Measurements from ENCODE around the gene LAMA4.

The LAMA4 gene, protein sequence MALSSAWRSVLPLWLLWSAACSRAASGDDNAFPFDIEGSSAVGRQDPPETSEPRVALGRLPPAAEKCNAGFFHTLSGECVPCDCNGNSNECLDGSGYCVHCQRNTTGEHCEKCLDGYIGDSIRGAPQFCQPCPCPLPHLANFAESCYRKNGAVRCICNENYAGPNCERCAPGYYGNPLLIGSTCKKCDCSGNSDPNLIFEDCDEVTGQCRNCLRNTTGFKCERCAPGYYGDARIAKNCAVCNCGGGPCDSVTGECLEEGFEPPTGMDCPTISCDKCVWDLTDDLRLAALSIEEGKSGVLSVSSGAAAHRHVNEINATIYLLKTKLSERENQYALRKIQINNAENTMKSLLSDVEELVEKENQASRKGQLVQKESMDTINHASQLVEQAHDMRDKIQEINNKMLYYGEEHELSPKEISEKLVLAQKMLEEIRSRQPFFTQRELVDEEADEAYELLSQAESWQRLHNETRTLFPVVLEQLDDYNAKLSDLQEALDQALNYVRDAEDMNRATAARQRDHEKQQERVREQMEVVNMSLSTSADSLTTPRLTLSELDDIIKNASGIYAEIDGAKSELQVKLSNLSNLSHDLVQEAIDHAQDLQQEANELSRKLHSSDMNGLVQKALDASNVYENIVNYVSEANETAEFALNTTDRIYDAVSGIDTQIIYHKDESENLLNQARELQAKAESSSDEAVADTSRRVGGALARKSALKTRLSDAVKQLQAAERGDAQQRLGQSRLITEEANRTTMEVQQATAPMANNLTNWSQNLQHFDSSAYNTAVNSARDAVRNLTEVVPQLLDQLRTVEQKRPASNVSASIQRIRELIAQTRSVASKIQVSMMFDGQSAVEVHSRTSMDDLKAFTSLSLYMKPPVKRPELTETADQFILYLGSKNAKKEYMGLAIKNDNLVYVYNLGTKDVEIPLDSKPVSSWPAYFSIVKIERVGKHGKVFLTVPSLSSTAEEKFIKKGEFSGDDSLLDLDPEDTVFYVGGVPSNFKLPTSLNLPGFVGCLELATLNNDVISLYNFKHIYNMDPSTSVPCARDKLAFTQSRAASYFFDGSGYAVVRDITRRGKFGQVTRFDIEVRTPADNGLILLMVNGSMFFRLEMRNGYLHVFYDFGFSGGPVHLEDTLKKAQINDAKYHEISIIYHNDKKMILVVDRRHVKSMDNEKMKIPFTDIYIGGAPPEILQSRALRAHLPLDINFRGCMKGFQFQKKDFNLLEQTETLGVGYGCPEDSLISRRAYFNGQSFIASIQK (N-terminal part only)

DNA sequence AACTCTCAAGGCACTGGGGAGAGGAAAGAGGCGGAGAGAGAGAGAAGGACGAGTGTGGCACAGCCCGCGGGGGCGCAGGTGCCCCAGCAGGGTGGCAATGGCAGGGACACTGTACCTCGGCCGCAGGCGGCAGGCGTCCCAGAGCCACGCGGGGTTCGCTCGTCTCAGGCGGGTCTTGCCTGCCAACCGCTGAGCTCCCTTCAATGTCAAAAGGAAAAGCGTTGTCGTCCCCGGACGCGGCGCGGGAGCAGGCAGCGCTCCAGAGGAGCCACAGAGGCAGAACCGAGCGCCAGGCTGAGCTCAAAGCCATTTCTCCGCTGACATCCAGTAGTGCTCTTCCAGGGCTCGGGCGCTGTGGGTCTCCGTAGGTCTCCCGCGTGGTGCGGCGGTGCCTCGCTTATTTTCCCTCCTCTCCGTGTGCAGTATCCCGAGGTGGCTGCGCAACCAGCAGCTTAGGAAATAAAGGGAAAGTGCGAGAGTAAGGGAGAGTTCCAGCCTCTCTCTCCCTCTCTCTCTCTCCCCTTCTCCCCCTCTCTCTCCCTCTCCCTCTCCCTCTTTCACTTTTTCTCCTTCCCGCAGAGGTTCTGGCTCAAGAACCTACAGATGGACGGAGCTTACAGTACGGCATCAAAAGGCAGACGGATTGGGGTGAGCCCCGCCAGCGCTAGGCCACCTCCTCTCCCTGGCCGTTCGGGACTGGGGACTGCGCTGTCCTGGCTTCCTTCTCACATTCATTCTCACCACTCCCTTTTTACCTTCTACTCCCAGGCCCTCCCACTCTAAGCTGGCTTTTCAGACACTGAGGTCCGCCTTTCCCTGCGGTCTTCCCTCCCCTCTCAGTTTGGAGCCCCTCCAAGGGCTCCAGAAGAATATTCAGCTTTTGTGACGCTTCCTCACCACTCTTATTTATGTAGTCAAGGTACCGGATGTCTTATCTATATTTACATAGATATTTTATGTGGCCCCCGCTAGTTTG, at the start of gene LAMA4:
TSS of gene LAMA4 (minus strand) at position 727 of the 976 bp plus-strand sequence. CDS start at position 310, 417 bp downstream.
- DNase-seq: no peak

DNA sequence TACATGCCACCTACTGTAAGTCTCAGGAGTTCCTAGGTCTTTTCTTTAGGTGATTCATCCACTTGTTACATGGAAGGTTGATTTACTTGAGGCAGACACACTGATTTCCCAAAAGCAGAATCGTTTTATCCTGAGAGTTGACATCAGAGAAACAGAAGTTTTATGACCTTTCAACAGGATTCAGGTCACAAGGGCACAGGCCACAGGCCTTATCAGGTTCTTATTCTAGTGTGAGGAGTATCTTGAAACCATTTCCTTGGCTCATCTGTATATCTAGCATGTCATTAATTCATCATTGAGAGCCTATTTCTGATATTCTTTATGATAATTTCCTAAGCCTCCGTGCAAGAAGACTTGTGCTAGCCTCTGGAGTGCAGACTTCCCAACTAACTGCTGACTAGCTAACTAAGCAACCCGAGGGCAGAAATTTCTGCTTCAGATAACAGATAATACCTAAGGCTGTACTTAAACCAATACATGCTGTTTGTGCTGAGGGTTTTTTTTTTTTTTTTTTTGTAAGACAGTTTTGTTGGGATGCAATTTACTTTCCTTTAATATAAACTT, 47.9 kb upstream of the LAMA4 start:
- DNase-seq: no peak

DNA sequence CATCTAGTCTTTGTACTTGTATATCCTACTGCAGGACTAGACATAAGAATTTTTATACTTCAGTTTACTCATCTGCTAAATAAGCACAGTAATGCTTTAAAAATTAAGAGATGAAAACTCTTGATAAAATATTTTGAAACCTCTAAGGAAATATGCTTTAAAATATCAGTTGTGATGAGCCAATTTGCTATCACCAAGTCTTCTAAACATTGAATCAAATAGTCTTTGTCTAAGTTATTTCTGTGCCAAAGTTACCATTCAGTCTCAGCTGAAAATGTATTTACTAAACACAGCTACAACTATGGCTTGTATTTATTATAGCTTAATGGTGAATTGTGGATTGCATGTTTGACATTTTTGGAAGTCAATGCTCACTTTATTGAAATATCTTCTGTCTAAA, 46.5 kb upstream of the LAMA4 start:
- no peak for DNase-seq

DNA sequence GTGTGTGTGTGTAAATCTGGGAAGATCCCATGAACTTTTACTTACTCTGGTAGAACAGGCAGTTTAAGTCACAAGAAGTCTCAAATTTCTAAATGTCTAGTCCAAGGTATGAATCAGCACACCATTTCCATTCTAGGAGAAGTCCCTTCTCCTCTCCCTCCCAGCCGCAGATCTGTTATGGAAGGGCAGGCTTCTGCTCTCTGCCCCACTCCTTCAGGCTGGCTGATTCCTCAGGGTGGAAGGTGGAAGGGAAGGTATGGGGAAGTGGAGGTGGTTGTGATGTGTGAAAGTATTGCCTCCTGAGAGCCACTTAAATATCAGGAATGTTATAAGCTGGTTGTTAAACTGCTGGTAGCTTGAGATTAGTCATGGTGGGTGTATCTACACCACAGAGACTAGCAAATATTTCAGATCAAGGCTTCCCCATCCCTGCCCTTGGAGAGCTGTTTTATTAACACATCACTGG, 44.5 kb upstream of the LAMA4 start:
- no peak for DNase-seq

DNA sequence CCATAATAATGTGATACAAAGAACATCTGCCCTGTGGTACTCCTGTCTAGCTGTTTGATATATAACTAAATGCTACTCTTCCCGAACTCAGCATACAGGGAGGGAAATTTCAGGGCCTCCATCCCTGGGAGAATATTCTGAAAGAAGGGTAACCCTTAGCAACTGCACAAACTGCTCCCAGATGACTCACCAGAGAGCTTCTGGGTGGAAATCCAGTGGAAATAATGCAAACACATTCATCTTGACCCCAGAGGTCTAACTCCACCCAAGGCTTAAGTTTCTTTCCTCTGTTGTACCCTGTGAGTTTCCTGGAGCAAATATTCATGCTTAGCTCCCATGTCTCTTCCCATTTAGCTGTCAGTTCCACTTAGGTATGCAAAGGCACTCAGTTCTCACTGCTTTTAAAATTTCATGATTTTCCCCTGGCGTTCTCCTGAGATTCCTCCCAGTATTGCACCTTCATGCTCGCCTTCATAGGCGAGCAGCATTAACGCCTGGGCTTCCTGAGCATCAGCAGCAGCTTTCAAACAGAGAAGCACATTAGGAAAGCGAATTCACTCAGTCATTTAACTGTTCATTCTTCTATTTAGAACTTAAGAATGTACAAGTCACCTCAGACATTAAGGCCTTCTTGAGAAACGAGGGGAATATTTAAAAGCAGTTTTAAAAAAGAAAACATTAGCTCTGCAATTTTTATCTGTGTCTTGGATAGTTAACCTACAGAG, 43.8 kb upstream of the LAMA4 start:
- DNase-seq: no peak

DNA sequence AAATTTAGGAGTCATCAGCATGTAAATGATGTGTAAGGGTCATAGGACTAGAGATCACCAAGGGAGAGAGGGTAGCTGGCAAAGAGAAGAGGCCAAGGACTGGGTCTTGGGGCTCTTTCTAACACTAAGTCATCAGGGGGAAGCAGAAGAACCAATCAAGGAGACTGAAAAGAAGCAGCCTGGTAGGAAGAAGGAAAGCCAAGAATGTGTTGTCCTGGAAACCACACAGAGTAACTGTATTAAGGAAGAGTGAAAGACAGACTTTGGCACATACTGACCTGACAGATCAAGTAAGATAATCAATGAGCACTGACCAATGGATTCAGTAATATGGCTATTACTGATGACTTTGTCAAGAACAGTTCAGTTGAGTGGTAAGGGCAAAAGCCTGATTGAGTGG, 42.3 kb upstream of the LAMA4 start:
- DNase-seq: no peak

DNA sequence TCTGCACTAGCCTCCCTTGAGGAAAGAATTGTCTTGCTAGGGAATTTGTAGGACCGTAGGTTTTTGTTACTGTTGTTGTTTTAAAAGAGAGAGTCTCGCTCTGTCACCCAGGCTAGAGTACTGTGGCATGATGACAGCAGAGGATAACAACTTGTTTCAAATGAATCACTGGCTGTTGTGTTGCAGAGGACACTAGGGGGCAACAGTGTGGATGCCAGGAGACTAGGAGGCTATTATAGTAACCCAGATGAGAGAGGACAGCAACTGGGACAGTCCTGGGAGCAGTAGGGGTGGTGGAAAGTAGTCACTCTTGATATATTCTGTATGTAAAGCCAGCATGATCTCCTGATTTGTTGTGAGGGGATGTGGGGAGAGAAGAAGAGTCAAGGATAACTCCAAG, 41.8 kb upstream of the LAMA4 start:
- no peak for DNase-seq

DNA sequence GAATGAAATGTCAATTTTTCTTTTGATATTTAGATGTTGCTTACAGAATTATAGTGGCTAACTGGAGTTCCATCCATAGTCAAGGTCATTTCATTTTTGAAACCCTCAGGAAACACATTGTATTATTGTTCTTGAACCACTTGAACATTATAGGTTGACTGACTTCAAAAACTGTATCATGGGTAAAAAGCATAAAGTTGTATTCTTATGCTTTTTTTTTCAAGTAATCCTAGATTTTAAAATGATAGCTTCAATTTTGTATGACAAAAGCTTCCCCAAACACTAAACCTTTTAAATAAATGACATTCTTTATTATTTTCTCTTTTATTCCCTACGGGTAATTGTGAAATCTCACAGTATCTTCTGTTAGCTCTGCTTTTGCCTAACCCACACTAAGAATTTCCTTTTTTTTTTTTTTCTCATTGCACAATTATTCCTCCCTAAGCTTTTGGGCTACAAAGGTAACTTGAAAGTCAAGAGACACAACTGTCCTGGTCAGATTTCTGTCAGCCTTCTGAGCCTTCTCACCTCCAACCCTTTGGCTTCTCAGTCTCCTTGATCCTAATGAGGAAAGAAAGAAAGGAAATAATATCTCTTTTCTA, 36.9 kb upstream of the LAMA4 start:
- no peak for DNase-seq

DNA sequence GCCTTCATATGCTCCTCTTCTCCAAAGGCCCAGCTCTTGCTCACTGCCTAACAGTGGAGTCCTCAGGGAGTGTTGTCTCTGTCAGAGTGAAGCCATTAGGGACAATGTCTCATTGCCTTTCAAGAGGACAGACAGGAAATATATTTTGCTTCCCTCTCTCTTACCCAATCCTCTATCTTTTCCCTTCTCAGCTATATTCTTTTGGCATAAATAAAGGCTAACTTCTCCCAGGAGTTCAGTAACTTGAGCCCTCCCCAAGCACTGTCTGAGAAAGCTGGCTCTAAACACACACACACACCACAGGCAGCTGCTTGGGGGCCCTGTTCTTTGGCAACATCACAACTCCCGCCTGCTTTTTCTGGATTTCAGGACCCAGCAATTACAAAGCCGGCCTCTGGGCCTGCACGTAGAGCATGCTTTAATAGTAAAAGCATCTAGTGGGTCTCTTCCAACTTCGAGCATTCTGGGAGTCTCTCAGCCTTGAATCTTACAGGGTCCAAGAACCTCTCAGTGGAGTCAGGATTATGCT, 34.7 kb upstream of the LAMA4 start:
- DNase-seq: no peak

DNA sequence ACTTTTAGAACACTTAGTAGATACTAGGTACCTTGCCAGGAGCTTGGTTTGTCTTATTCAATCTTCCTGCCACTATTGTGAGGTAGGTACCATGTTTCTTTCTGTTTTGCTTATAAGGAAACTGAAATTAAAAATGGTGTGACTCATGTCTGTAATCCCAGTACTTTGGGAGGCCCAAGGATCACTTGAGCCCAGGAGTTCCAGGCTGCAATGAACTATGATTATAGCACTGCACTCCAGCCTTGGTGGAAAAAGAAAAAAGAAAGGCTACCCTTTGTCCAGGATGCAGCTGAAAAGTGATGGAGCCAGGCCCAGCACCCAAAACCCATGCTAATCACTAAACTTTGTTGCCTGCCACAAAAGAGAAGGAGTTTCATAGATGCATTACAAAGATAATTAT, 34.1 kb upstream of the LAMA4 start:
- no peak for DNase-seq

DNA sequence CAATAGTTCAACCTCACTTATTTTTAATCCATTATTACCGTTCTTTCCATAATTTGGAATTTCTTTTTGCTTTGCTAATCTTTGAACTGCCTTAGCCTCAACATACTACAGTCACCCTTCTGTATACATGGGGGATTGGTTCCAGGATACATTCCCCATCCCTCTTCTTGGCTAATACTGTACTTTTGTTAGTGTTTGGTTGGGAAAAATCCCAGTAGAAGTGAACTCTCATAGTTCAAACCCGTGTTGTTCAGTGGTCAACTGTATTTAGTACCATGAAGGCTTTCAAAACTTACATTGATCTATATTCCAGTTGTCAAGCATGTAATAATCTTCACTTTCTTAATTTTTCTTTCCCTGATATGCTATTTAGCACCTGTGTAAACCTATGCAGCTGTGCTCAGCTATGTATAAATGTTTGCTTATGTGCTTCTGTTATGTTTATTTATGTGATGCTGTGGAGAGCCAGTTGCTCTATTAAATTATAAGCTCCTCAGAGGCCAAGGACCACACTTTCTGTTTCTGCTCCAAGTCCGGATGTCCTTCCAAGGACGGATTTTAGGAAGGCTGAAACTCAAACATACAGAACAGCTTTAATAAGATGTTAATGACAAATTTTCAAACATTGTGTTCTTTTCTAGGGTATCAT, 33.3 kb upstream of the LAMA4 start:
- no peak for DNase-seq

DNA sequence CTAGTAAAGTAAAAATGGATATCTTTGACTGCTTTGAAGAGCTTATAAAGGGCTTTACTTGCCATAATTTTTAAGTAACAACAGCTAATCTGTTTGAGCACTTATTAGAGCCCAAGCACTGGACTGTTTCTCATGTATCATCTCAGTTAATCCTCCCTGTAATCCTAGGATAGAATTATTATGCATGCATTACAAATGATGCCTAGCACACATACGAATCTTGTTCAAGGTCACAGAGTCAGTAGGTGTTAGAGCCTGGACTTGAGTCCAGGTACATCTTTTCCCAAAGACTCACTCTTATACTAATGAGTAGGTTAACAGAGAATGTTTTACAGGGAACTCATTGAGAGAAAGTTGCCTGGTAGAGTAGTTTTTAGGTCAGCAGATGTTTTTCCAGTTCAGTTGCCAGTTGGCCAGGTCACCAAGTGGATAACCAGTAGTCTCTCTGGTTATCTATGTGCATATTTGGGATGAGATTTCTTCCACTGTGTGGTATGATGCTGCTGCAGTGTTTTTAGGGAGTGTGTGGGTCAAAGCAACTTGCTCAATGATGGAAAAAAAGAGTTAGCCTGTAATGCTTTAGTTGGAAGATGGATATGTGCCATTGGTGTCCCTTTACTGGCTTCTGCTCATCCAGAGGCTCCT, 32.3 kb upstream of the LAMA4 start:
- DNase-seq: no peak

DNA sequence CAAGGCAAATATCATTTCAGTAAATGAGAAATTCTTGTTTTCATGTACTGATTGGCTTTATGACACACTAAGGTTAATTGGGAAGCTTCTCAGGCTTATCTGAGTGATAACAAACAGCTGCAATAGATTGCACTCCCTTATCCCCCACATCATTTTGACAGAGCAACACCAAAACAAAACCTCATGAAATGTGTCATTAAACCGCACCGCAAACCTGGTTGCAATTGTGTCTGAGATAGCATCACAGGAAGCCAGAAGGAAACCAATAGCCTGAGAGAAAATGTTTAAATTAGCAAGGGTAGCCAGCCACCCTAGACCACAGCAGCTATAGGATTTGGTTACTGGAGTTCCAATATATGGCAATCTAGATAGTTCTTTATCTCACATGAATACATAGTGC, 31.6 kb upstream of the LAMA4 start:
- DNase-seq: peak; percentile 57

DNA sequence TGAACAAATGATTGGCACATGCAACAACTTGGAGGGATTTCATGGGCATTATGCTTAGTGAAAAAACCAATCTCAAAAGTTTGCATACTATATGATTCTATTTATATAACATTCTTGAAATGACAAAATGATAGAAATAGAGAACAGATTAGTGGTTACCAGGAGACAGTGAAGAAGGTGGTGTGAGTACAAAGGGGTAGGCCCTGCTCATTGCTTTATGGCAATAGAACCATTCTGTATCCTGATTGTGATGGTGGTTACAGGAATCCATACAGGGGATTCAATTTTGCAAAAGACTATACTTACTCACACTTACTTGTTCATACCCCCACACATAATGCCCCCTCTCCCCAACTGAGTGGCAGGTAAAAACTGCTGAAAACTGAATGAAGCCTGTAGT, 30.2 kb upstream of the LAMA4 start:
- no peak for DNase-seq

DNA sequence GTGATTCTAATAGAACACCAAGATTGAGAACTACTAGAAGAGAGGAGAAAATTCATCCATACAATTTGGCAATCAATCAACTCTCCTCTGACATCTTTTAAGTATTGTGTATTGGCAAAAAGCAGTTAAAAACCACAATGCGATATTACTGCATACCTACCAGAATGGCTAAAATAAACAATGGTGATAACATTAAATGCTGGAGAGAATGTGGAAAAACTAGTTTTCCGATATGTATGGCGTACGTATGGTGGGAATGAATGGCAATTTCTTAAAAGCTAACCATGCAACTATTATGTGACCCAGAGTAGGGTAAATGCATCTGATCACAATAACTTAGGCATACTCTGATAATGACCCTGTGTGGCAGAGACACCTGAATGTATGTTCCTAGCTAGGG, 29.3 kb upstream of the LAMA4 start:
- no peak for DNase-seq

DNA sequence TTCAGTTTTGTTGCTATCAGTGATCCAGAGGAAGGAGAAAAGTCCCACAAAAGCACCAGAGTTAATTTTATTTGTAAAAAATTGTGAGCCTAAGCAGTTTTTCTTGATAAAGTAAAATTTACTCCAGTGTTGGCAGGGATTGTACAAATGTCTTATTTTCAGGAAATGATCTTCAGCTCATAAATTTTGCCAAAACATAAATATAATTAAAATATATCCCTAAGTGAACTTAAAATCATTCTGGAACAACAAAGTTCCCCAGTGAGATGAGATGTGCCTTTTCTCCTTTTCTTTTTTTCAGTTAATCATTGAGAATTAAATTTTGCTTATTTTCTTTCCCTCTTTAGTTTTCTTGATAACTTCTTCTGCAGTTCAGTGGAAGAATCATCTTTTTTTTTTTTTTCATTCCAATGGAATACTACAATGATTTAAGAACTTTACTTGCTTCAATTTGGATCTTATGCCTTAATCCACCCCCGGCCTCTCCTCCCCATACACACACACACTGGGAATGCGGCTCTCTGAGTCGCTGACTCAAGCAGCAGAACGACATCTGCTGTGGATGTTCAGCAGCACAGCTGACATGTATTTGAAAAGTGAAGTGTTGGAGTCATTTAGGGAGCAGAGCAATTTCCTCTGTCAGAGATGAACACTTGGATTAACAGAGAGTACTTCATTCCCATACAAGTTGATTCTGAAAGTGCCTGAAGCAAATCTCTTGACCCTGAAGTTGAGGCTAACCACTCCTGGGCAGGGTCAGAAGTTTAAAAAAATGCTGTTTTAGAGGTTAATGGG, 27.7 kb upstream of the LAMA4 start:
- no peak for DNase-seq

DNA sequence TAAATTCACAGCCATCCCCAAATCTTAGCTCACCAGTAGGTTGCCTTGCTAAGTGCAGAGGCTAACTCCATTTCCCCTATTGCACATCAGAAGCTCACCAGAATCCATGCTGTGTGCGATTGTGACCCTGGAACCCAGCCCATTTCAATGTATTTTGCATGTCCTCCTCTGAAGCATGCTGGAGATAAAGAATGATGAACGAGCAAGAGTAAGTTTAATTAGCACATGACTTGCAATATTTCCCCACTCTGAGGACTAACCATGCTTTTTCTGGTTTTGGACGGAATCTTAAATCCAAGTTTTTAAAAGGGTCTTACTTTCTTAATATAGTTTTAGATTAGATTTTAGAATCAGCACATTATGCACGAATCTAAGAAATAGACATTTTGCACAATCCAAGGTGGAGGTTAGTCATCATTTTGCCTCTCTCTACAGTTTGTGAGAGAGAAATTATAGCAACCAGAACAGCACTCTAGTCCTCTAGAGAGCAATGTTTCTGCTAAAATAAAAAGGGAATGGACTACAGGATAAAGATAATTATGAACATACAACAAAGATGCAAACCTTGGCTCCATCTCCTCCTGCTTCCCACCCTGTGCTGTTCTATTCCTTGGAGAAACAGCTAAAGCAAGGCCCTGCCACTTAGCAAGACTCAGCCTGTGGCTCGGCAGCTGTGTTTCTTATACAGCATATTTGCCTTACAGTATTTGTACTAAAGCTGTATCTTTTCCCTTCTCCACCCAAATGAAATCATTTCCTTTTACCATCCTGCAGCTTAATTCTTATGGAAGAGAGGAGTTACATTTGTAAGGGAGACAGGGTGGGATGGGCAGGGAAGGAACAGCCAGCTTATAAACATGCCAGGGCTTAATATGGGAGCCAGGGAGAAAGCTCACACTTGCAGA, 24.9 kb upstream of the LAMA4 start:
- no peak for DNase-seq

Measured in CD4-positive, alpha-beta T cell treated with Interleukin-21 for 1 hour (primary cell).